Transverse colon (tissue), 4 donors: Measurements from ENCODE around the gene RHOD. TPM values are rescaled to one million over a fixed set of nuclear protein-coding genes. Genes with fewer than 3 reads are reported as not detected.

Source experiments
- DNase-seq: peaks from one replicate; pipeline ENCODE4 v3.0.0-alpha.2; 2019
- H3K27ac ChIP-seq, 4 donors: fragments of 200-600 bp; sonication (generic); 2 replicates each; pipeline ENCODE4 v1.5.1; 2016 to 2018; ENCODE audit warnings: inconsistent platforms in 4 of 4
- H3K27me3 ChIP-seq: fragments of 200-600 bp; sonication (generic); 2 replicates; pipeline ENCODE4 v1.5.1; 2017; ENCODE audit warnings: inconsistent platforms
- H3K36me3 ChIP-seq, 4 donors: fragments of 200-600 bp; sonication (generic); 2 replicates each; pipeline ENCODE4 v1.5.1; 2017 to 2019; ENCODE audit warnings: inconsistent platforms in 4 of 4
- H3K4me1 ChIP-seq, 4 donors: fragments of 200-600 bp; sonication (generic); 2 replicates each; pipeline ENCODE4 v1.5.1; 2017 to 2020; ENCODE audit warnings: inconsistent platforms in 4 of 4
- H3K4me3 ChIP-seq, 4 donors: fragments of 200-600 bp; sonication (generic); 1 replicate in 1 of 4; 2 replicates in 3 of 4; pipeline versions ENCODE4 v1.5.1 to v1.6.1; 2017 to 2019; ENCODE audit warnings: inconsistent platforms in 4 of 4
- H3K9me3 ChIP-seq, 2 donors: fragments of 200-600 bp; sonication (generic); 2 replicates each; pipeline ENCODE4 v1.5.1; 2017 to 2019; ENCODE audit warnings: inconsistent platforms in 2 of 2
- CTCF ChIP-seq, 5 experiments: fragments of 200-600 bp in 3 of 5; fragments of 450-650 bp in 2 of 5; sonication (generic) in 3 of 5; IDR thresholded peaks; 1 replicate in 2 of 5; 2 replicates in 3 of 5; pipeline ENCODE4 v1.5.1; 2016 to 2017; ENCODE audit warnings: antibody characterized with exemption in 5 of 5, inconsistent platforms in 3 of 5, mild to moderate bottlenecking in 2 of 5, moderate library complexity in 1 of 5
- EP300 ChIP-seq: sonication (generic); formaldehyde crosslinking; IDR thresholded peaks from one replicate; pipeline ENCODE4 v1.6.1; 2017; ENCODE audit warnings: antibody characterized with exemption, low read depth
- POLR2A ChIP-seq: fragments of 450-650 bp; IDR thresholded peaks from one replicate; pipeline ENCODE4 v1.6.1; 2016; ENCODE audit warnings: antibody characterized with exemption, mild to moderate bottlenecking, moderate library complexity
- POLR2AphosphoS5 ChIP-seq, 3 donors: sonication (generic); formaldehyde crosslinking; IDR thresholded peaks; one replicate each; pipeline ENCODE4 v1.6.1; 2016; ENCODE audit warnings: antibody characterized with exemption in 3 of 3
- WGBS, 2 donors: methylation state at CpG; one replicate each; pipeline ENCODE4 v1.1.5; 2018; ENCODE audit warnings: low coverage in 1 of 2; 5-methylcytosine and 5-hydroxymethylcytosine counted together
- in situ Hi-C, 4 donors: fragments of 200-750 bp; cut with MboI; loops; one replicate each; pipeline versions ENCODE4 v1.15.0 to v1.15.1; 2017; ENCODE audit warnings: low sequenced_read_pairs in 3 of 4, low pct_ligation_motif_present in 1 of 4, low pct_unique_long_range_greater_than_20kb in 1 of 4
- intact Hi-C: fragments of 100-400 bp; cut with DNase I; formaldehyde crosslinking; loops from one replicate; pipeline ENCODE4 v1.15.1; 2023; ENCODE audit warnings: low total_unique reads
- total RNA-seq, 4 donors: library from RNA; depleted of rRNA; stranded (reverse); fragments of >200 nt; gene quantifications; one replicate each; pipeline ENCODE4 v1.1.0, GENCODE V29; 2016

RHOD gene
- total RNA-seq, 4 donors from 2014 or later: 1.2 to 54.6 (median 5.8) TPM

GRCh38 chr11:67098799-67099429 is 42.3 kb downstream of the RHOD start:
- Histone ChIP-seq H3K36me3 (no peaks in the 10 kb centered on the region), H3K9me3 (no peaks in the 10 kb centered on the region), H3K27ac (no peak overlapping the region), H3K27me3 (no peaks in the 10 kb centered on the region), H3K4me1 (peaks cover 0 to 6% (median 0%) of the 10 kb centered on the region in 4 donors), H3K4me3 (no peak overlapping the region)
- intact Hi-C loops (no loop called here), in situ Hi-C loops (no loop called here)
- TF ChIP-seq POLR2A (no peak), POLR2AphosphoS5 (IDR thresholded peaks at IDR 0.05) (no peak), CTCF (IDR thresholded peaks at IDR 0.05) (no peak), EP300 (no peak)
- 80 to 87% methylated on average over 4 to 6 of the region's 6 CpGs for WGBS, 2 donors
- DNase-seq: no peak

GRCh38 chr11:67099831-67100324 is 43.2 kb downstream of the RHOD start:
- no peak overlapping the region for H3K27ac ChIP-seq
- 87 to 92% methylated on average over 2 to 6 of the region's 6 CpGs for WGBS, 2 donors

GRCh38 chr11:67102664-67103063 is 46.0 kb downstream of the RHOD start:
- Histone ChIP-seq H3K27ac (no peak overlapping the region), H3K4me3 (no peak overlapping the region), H3K36me3 (no peaks in the 10 kb centered on the region), H3K4me1 (no peaks in the 10 kb centered on the region), H3K9me3 (no peaks in the 10 kb centered on the region), H3K27me3 (no peaks in the 10 kb centered on the region)
- no peak for DNase-seq
- TF ChIP-seq POLR2AphosphoS5 (IDR thresholded peaks at IDR 0.05): no peak
- no peak for TF ChIP-seq EP300
- TF ChIP-seq POLR2A: no peak
- no peak for TF ChIP-seq CTCF (IDR thresholded peaks at IDR 0.05)
- in situ Hi-C loops (no loop called here), intact Hi-C loops (no loop called here)
- WGBS, 2 donors: 80 to 94% methylated on average over 1 to 8 of the region's 8 CpGs

More at GRCh38 chr11:67099831-67100324, 43.2 kb downstream of the RHOD start:
- H3K9me3 ChIP-seq: no peaks in the 10 kb centered on the region
- intact Hi-C loops (no loop called here), in situ Hi-C loops (no loop called here)
- no peak for TF ChIP-seq CTCF (IDR thresholded peaks at IDR 0.05)
- no peak for TF ChIP-seq EP300
- no peak for TF ChIP-seq POLR2A
- TF ChIP-seq POLR2AphosphoS5 (IDR thresholded peaks at IDR 0.05): no peak
- no peaks in the 10 kb centered on the region for H3K27me3 ChIP-seq
- H3K36me3 ChIP-seq: no peaks in the 10 kb centered on the region
- H3K4me3 ChIP-seq: no peak overlapping the region
- peaks cover 0 to under 1% (median 0%) of the 10 kb centered on the region in 4 donors for H3K4me1 ChIP-seq
- no peak for DNase-seq

DNA sequence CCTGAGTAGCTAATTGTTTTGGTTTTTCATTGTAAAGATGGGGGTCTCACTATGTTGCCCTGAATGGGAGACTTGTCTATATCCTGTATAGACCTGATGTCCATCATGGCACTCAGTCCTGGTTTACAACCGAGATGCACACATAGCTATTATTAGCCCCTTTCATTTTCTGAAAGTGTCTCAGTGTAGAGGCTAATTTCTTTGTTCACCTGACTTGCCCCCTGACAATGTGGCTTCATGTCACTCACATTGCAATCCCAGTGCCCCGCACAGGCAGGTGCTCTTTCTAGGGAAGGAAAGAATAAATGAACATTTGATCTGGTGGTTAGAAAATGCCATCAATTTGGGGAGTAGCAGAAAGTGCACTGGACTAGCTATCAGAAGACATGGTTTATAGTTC is 49.3 kb downstream of the RHOD start:
- Histone ChIP-seq H3K4me1 (peaks cover 0 to 4% (median 2%) of the 10 kb centered on the region in 4 donors), H3K36me3 (no peaks in the 10 kb centered on the region), H3K27me3 (no peaks in the 10 kb centered on the region), H3K4me3 (no peak overlapping the region), H3K9me3 (no peaks in the 10 kb centered on the region), H3K27ac (no peak overlapping the region)
- in situ Hi-C loops: no loop called here
- whole genome bisulfite sequencing, 2 donors: 94 to 97% methylated on average over 2 of the region's 2 CpGs
- DNase-seq: no peak
- TF ChIP-seq POLR2A (no peak), POLR2AphosphoS5 (IDR thresholded peaks at IDR 0.05) (no peak), CTCF (IDR thresholded peaks at IDR 0.05) (no peak), EP300 (no peak)
- intact Hi-C loops: no loop called here
